ENCODE results near the gene FOSL2. TPM values are rescaled to one million over a fixed set of nuclear protein-coding genes. Genes with fewer than 3 reads are reported as not detected.

The FOSL2 gene
- total RNA-seq, 3 donors from 2014 or later (not counting 1 experiment from before 2014, with no cell fraction given): 414 to 531 (median 455) TPM

GRCh38 chr2:28452534-28453081, 60.0 kb downstream of the FOSL2 start:
- H3K4me1 Mint-ChIP-seq: peaks cover 14 to 30% of the 10 kb centered on the region in 2 donors
- peak overlapping the region in 1 of 2 donors; percentile 45 for H3K27ac Mint-ChIP-seq
- ATAC-seq: peak; percentile 85 to 98 (median 96)
- no peak overlapping the region for H3K4me3 ChIP-seq (ENCODE audit: low read length)
- H3K27me3 Mint-ChIP-seq (ENCODE audit: low read depth in 2 of 2): peaks cover 0 to under 1% of the 10 kb centered on the region in 2 donors
- no peaks in the 10 kb centered on the region for H3K36me3 ChIP-seq (ENCODE audit: control insufficient read depth, insufficient read depth, low read length)
- peak; percentile 92 for TF ChIP-seq CTCF (IDR thresholded peaks at IDR 0.05)
- H3K27me3 ChIP-seq (ENCODE audit: control insufficient read depth, insufficient read depth, low read length): no peaks in the 10 kb centered on the region
- no peak overlapping the region for H3K27ac ChIP-seq (ENCODE audit: low read length)
- H3K9me3 ChIP-seq (ENCODE audit: control insufficient read depth, insufficient read depth, low read length): no peaks in the 10 kb centered on the region
- WGBS (ENCODE audit: insufficient coverage): 39% methylated on average over 7 of the region's 7 CpGs
- peaks cover 26% of the 10 kb centered on the region for H3K4me1 ChIP-seq (ENCODE audit: control insufficient read depth, insufficient read depth, low read length)
- H3K9me3 Mint-ChIP-seq: no peaks in the 10 kb centered on the region
- H3K4me3 Mint-ChIP-seq: no peak overlapping the region
- DNase-seq: peak; percentile 80 to 86
- intact Hi-C loops (cut with micrococcal nuclease): loop anchor here (1.0 to 10.0 kb wide), 4 partner anchors 60 to 749 kb away; partner anchors contain the start of gene FOSL2
- H3K36me3 Mint-ChIP-seq: no peaks in the 10 kb centered on the region

GRCh38 chr2:28453396-28453795, 60.7 kb downstream of the FOSL2 start:
- H3K4me3 ChIP-seq (ENCODE audit: low read length): no peak overlapping the region
- DNase-seq (no peak), ATAC-seq (no peak)
- peaks cover 0 to 5% of the 10 kb centered on the region in 2 donors for H3K27me3 Mint-ChIP-seq (ENCODE audit: low read depth in 2 of 2)
- no peak overlapping the region for H3K4me3 Mint-ChIP-seq
- peaks cover 26% of the 10 kb centered on the region for H3K4me1 ChIP-seq (ENCODE audit: control insufficient read depth, insufficient read depth, low read length)
- WGBS (ENCODE audit: insufficient coverage): 94% methylated on average over 8 of the region's 8 CpGs
- TF ChIP-seq CTCF (IDR thresholded peaks at IDR 0.05): no peak
- intact Hi-C loops (cut with micrococcal nuclease): loop anchor here (5.0 to 10.0 kb wide), 2 partner anchors 61 to 179 kb away; partner anchors contain the start of gene FOSL2
- H3K27ac ChIP-seq (ENCODE audit: low read length): no peak overlapping the region
- H3K9me3 Mint-ChIP-seq: no peaks in the 10 kb centered on the region
- peaks cover 14 to 23% of the 10 kb centered on the region in 2 donors for H3K4me1 Mint-ChIP-seq
- no peaks in the 10 kb centered on the region for H3K36me3 ChIP-seq (ENCODE audit: control insufficient read depth, insufficient read depth, low read length)
- no peaks in the 10 kb centered on the region for H3K9me3 ChIP-seq (ENCODE audit: control insufficient read depth, insufficient read depth, low read length)
- no peak overlapping the region for H3K27ac Mint-ChIP-seq
- H3K36me3 Mint-ChIP-seq: no peaks in the 10 kb centered on the region
- H3K27me3 ChIP-seq (ENCODE audit: control insufficient read depth, insufficient read depth, low read length): no peaks in the 10 kb centered on the region

GRCh38 chr2:28454016-28454930, 61.6 kb downstream of the FOSL2 start:
- peaks cover 0 to 5% of the 10 kb centered on the region in 2 donors for H3K27me3 Mint-ChIP-seq (ENCODE audit: low read depth in 2 of 2)
- no peak for TF ChIP-seq CTCF (IDR thresholded peaks at IDR 0.05)
- no peaks in the 10 kb centered on the region for H3K36me3 ChIP-seq (ENCODE audit: control insufficient read depth, insufficient read depth, low read length)
- no peak overlapping the region for H3K4me3 ChIP-seq (ENCODE audit: low read length)
- peaks cover 14 to 22% of the 10 kb centered on the region in 2 donors for H3K4me1 Mint-ChIP-seq
- H3K27ac Mint-ChIP-seq: no peak overlapping the region
- no peaks in the 10 kb centered on the region for H3K9me3 ChIP-seq (ENCODE audit: control insufficient read depth, insufficient read depth, low read length)
- H3K4me3 Mint-ChIP-seq: no peak overlapping the region
- peaks cover 18% of the 10 kb centered on the region for H3K4me1 ChIP-seq (ENCODE audit: control insufficient read depth, insufficient read depth, low read length)
- H3K27me3 ChIP-seq (ENCODE audit: control insufficient read depth, insufficient read depth, low read length): no peaks in the 10 kb centered on the region
- intact Hi-C loops (cut with micrococcal nuclease): loop anchor here (5.0 to 10.0 kb wide), 2 partner anchors 62 to 179 kb away; partner anchors contain the start of gene FOSL2
- WGBS (ENCODE audit: insufficient coverage): 89% methylated on average over 14 of the region's 14 CpGs
- no peaks in the 10 kb centered on the region for H3K9me3 Mint-ChIP-seq
- ATAC-seq (no peak), DNase-seq (no peak)
- H3K27ac ChIP-seq (ENCODE audit: low read length): no peak overlapping the region
- no peaks in the 10 kb centered on the region for H3K36me3 Mint-ChIP-seq

Data from natural killer cell (primary cell).